Neural cell (in vitro differentiated cells): ENCODE measurements around the gene GNAI1.

Source experiments
- CTCF ChIP-seq: fragments of 450-650 bp; IDR thresholded peaks from 2 replicates; pipeline ENCODE4 v1.5.1; 2014; ENCODE audit warnings: antibody characterized with exemption, mild to moderate bottlenecking, moderate library complexity; ENCODE audit not compliant: poor library complexity, severe bottlenecking
- EP300 ChIP-seq: fragments of 450-650 bp; conservative IDR thresholded peaks from 2 replicates; pipeline ENCODE4 v1.6.1; 2014; ENCODE audit warnings: antibody characterized with exemption, mild to moderate bottlenecking, moderate library complexity; ENCODE audit not compliant: poor library complexity, severe bottlenecking
- EZH2 ChIP-seq: fragments of 200-600, 300-800 bp; shearing (Covaris generic), sonication (generic); IDR thresholded peaks from 2 replicates; pipeline ENCODE4 v1.6.1; 2014; ENCODE audit warnings: antibody characterized with exemption, low read length, borderline replicate concordance, mild to moderate bottlenecking; ENCODE audit not compliant: insufficient read depth, poor library complexity, severe bottlenecking
- MXI1 ChIP-seq: fragments of 450-650 bp; conservative IDR thresholded peaks from 2 replicates; pipeline ENCODE4 v1.6.1; 2014; ENCODE audit warnings: antibody characterized with exemption, mild to moderate bottlenecking; ENCODE audit not compliant: poor library complexity, severe bottlenecking
- POLR2AphosphoS5 ChIP-seq: IDR thresholded peaks from 2 replicates; pipeline ENCODE4 v1.6.1; 2012
- RAD21 ChIP-seq: fragments of 450-650 bp; conservative IDR thresholded peaks from 2 replicates; pipeline ENCODE4 v1.6.1; 2014; ENCODE audit warnings: antibody characterized with exemption, mild to moderate bottlenecking, moderate library complexity
- TAF1 ChIP-seq: IDR thresholded peaks from 2 replicates; pipeline ENCODE4 v1.6.1; 2012; ENCODE audit warnings: low read depth
- TF ChIP-seq, protein P1 (sequence below): IDR thresholded peaks from 2 replicates; pipeline ENCODE4 v1.6.1; 2012; ENCODE audit warnings: borderline replicate concordance

DNA sequence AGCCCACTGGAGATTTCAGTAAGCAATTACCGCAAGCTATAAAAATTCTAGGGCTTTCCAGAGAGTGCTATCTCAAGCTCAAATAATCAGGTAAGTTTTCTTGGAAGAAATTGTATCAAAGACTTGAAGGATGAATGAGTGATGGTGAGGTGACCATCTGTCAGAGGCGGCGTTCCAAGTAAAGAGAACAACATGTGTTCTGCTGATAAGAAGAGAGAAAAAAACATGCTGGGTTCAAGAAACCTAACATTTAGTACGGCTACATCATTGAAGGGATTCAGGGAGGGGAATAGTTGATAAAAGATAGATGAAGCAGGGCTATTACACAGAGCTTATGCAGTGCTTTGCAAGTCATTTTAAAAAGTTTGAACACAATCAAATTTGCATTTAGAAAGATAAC lies 100.7 kb downstream of the GNAI1 start:
- no peak for TF ChIP-seq POLR2AphosphoS5
- no peak for TF ChIP-seq CTCF
- no peak for TF ChIP-seq TAF1
- TF ChIP-seq, protein P1, sequence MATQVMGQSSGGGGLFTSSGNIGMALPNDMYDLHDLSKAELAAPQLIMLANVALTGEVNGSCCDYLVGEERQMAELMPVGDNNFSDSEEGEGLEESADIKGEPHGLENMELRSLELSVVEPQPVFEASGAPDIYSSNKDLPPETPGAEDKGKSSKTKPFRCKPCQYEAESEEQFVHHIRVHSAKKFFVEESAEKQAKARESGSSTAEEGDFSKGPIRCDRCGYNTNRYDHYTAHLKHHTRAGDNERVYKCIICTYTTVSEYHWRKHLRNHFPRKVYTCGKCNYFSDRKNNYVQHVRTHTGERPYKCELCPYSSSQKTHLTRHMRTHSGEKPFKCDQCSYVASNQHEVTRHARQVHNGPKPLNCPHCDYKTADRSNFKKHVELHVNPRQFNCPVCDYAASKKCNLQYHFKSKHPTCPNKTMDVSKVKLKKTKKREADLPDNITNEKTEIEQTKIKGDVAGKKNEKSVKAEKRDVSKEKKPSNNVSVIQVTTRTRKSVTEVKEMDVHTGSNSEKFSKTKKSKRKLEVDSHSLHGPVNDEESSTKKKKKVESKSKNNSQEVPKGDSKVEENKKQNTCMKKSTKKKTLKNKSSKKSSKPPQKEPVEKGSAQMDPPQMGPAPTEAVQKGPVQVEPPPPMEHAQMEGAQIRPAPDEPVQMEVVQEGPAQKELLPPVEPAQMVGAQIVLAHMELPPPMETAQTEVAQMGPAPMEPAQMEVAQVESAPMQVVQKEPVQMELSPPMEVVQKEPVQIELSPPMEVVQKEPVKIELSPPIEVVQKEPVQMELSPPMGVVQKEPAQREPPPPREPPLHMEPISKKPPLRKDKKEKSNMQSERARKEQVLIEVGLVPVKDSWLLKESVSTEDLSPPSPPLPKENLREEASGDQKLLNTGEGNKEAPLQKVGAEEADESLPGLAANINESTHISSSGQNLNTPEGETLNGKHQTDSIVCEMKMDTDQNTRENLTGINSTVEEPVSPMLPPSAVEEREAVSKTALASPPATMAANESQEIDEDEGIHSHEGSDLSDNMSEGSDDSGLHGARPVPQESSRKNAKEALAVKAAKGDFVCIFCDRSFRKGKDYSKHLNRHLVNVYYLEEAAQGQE, result no peak
- no peak for TF ChIP-seq RAD21
- TF ChIP-seq MXI1, result no peak
- TF ChIP-seq EZH2, result no peak
- no peak for TF ChIP-seq EP300
